Measurements from ENCODE around the gene EIF4A2.
A peak's percentile ranks its signal among the peaks of the same experiment; 100 is the strongest.
"Not testable (repeated sequence)": the region's sequence is repeated elsewhere in the genome, so short reads cannot be mapped to it uniquely, and the experiment has no call there.

Gene EIF4A2

GRCh38 chr3:186822388-186822759, 39.0 kb downstream of the EIF4A2 start:
- DNase-seq, result not testable (repeated sequence)

GRCh38 chr3:186823386-186823785, 40.0 kb downstream of the EIF4A2 start:
- no peak for DNase-seq

- DNase-seq, result no peak
Observed at GRCh38 chr3:186824430-186825139, 41.2 kb downstream of the EIF4A2 start.

GRCh38 chr3:186825294-186825821, 42.0 kb downstream of the EIF4A2 start:
- DNase-seq, result peak; percentile 50

GRCh38 chr3:186825872-186826409, 42.6 kb downstream of the EIF4A2 start:
- no peak for DNase-seq

GRCh38 chr3:186826410-186826975, 43.1 kb downstream of the EIF4A2 start:
- peak; percentile 29 for DNase-seq

- DNase-seq, result peak; percentile 88
Observed at GRCh38 chr3:186826976-186827857, 43.8 kb downstream of the EIF4A2 start.

- DNase-seq, result no peak
Observed at GRCh38 chr3:186828340-186828739, 45.0 kb downstream of the EIF4A2 start.

GRCh38 chr3:186831798-186832197, 48.4 kb downstream of the EIF4A2 start:
- DNase-seq, result no peak

GRCh38 chr3:186832276-186832675, 48.9 kb downstream of the EIF4A2 start:
- no peak for DNase-seq

All from activated T-cell treated with anti-CD3 and anti-CD28 coated beads, Interleukin-2, amount 50 U/mL, for 1 hour (primary cell).